Vagina (tissue), 2 donors: ENCODE results near the gene EIF1AX. TPM values are rescaled to one million over a fixed set of nuclear protein-coding genes. Genes with fewer than 3 reads are reported as not detected.
"Not testable (repeated sequence)": the region's sequence is repeated elsewhere in the genome, so short reads cannot be mapped to it uniquely, and the experiment has no call there.

Source experiments
- DNase-seq, 2 donors: peaks; one replicate each; pipeline ENCODE4 v3.0.0-alpha.2; 2017; ENCODE audit errors: extremely low spot score in 2 of 2
- H3K27ac ChIP-seq: fragments of 200-600 bp; sonication (generic); one replicate; pipeline ENCODE4 v1.5.1; 2019
- H3K27me3 ChIP-seq: fragments of 200-600 bp; sonication (generic); one replicate; pipeline ENCODE4 v1.5.1; 2019
- H3K36me3 ChIP-seq, 2 donors: fragments of 200-600 bp; sonication (generic); one replicate each; pipeline ENCODE4 v1.5.1; 2017 to 2019
- H3K4me1 ChIP-seq: fragments of 200-600 bp; sonication (generic); one replicate; pipeline ENCODE4 v1.5.1; 2019
- H3K4me3 ChIP-seq, 2 donors: fragments of 200-600 bp; sonication (generic); 1 replicate in 1 of 2; 2 replicates in 1 of 2; pipeline ENCODE4 v1.5.1; 2016 to 2019
- H3K9me3 ChIP-seq: fragments of 200-600 bp; sonication (generic); one replicate; pipeline ENCODE4 v1.5.1; 2019
- POLR2A ChIP-seq, 2 donors: fragments of 450-650 bp; IDR thresholded peaks; one replicate each; pipeline ENCODE4 v1.6.1; 2017; ENCODE audit warnings: antibody characterized with exemption in 2 of 2, mild to moderate bottlenecking in 2 of 2, moderate library complexity in 2 of 2
- POLR2AphosphoS5 ChIP-seq, 2 donors: sonication (generic); formaldehyde crosslinking; IDR thresholded peaks; one replicate each; pipeline ENCODE4 v1.9.0; 2017; ENCODE audit warnings: antibody characterized with exemption in 2 of 2, mild to moderate bottlenecking in 2 of 2, low read depth in 1 of 2; ENCODE audit not compliant: insufficient read depth in 1 of 2
- intact Hi-C: fragments of 100-400 bp; cut with DNase I; formaldehyde crosslinking; loops from one replicate; pipeline ENCODE4 v1.15.1; 2023
- total RNA-seq: library from RNA; depleted of rRNA; stranded (reverse); fragments of >200 nt; gene quantifications from one replicate; pipeline ENCODE4 v1.2.3, GENCODE V29; 2016
- TF ChIP-seq, protein P1 (sequence below), 3 experiments: fragments of 450-650 bp in 2 of 3; fragments of 200-600 bp in 1 of 3; sonication (generic) in 1 of 3; IDR thresholded peaks; one replicate each; pipeline ENCODE4 v1.5.1; 2017 to 2019; ENCODE audit warnings: antibody characterized with exemption in 3 of 3, mild to moderate bottlenecking in 2 of 3, moderate library complexity in 2 of 3

The EIF1AX gene
- total RNA-seq, 1 donor from 2014 or later, result 47.6 TPM

GRCh38 chrX:20173313-20173712 lies 31.7 kb upstream of the EIF1AX start:
- intact Hi-C loops, result no loop called here
- H3K36me3 ChIP-seq, result peaks cover 0 to 6% of the 10 kb centered on the region in 2 donors
- TF ChIP-seq, protein P1, sequence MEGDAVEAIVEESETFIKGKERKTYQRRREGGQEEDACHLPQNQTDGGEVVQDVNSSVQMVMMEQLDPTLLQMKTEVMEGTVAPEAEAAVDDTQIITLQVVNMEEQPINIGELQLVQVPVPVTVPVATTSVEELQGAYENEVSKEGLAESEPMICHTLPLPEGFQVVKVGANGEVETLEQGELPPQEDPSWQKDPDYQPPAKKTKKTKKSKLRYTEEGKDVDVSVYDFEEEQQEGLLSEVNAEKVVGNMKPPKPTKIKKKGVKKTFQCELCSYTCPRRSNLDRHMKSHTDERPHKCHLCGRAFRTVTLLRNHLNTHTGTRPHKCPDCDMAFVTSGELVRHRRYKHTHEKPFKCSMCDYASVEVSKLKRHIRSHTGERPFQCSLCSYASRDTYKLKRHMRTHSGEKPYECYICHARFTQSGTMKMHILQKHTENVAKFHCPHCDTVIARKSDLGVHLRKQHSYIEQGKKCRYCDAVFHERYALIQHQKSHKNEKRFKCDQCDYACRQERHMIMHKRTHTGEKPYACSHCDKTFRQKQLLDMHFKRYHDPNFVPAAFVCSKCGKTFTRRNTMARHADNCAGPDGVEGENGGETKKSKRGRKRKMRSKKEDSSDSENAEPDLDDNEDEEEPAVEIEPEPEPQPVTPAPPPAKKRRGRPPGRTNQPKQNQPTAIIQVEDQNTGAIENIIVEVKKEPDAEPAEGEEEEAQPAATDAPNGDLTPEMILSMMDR (IDR thresholded peaks at IDR 0.05), result no peak
- no peak for TF ChIP-seq POLR2AphosphoS5 (IDR thresholded peaks at IDR 0.05; ENCODE audit: insufficient read depth in 1 of 2, low read depth in 1 of 2)

DNA sequence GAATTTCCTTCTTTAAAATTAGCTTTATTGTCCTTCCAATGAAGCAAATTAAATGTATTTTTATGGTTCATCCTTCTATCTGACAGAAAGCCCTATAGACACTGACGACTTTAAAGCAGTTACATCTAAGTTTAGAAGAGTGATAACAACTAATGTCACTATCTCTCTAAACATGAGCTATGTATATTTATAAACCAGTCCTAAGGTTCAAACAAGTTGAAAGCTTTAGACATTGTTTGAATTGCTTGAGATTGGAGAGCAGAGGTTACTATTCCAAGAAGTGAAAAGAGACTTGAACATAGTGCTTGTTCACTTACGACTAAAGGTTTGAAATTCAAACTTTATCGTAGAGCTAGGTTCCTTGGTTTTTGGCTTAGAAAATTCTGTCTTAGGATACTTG lies 30.2 kb upstream of the EIF1AX start:
- H3K4me3 ChIP-seq, result no peak overlapping the region
- TF ChIP-seq POLR2A (IDR thresholded peaks at IDR 0.05), result no peak
- TF ChIP-seq, protein P1 (IDR thresholded peaks at IDR 0.05), result no peak
- no peak for TF ChIP-seq POLR2AphosphoS5 (IDR thresholded peaks at IDR 0.05; ENCODE audit: insufficient read depth in 1 of 2, low read depth in 1 of 2)
- intact Hi-C loops, result no loop called here
- H3K4me1 ChIP-seq, result no peaks in the 10 kb centered on the region
- no peak for DNase-seq
- no peak overlapping the region for H3K27ac ChIP-seq
- no peaks in the 10 kb centered on the region for H3K27me3 ChIP-seq
- H3K36me3 ChIP-seq, result peaks cover 0 to 6% of the 10 kb centered on the region in 2 donors
- H3K9me3 ChIP-seq, result no peaks in the 10 kb centered on the region

More at GRCh38 chrX:20173313-20173712, 31.7 kb upstream of the EIF1AX start:
- H3K4me1 ChIP-seq, result no peaks in the 10 kb centered on the region
- H3K4me3 ChIP-seq, result no peak overlapping the region
- H3K9me3 ChIP-seq, result no peaks in the 10 kb centered on the region
- no peak overlapping the region for H3K27ac ChIP-seq
- DNase-seq, result no peak
- H3K27me3 ChIP-seq, result no peaks in the 10 kb centered on the region

DNA sequence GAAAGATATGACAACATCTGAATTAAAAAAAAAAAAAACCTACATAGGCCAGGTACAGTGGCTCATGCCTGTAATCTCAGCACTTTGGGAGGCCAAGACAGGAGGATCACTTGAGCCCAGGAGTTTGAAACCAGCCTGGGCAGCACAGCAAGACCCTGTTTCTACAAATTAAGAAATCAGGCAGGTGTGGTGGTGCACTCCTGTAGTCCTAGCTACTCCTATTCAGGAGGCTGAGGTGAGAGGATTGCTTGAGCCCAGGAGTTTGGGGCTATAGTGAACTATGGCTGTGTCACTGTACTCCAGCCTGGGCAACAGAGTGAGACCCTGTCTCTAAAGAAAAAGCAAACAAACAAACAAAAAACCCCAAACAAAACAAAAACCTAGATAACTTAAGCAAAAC lies 20.9 kb upstream of the EIF1AX start:
- intact Hi-C loops, H3K9me3 ChIP-seq, DNase-seq, H3K4me3 ChIP-seq, H3K27ac ChIP-seq, H3K4me1 ChIP-seq, H3K27me3 ChIP-seq: not testable (repeated sequence)
- peaks cover 0 to 13% of the 10 kb centered on the region in 2 donors for H3K36me3 ChIP-seq

GRCh38 chrX:20159797-20160385 lies 18.3 kb upstream of the EIF1AX start:
- intact Hi-C loops, result no loop called here
- Histone ChIP-seq H3K4me1 (no peaks in the 10 kb centered on the region), H3K9me3 (no peaks in the 10 kb centered on the region), H3K27me3 (no peaks in the 10 kb centered on the region), H3K27ac (no peak overlapping the region), H3K36me3 (peaks cover 0 to 26% of the 10 kb centered on the region in 2 donors), H3K4me3 (no peak overlapping the region)
- TF ChIP-seq, protein P1 (IDR thresholded peaks at IDR 0.05), result no peak
- no peak for TF ChIP-seq POLR2A (IDR thresholded peaks at IDR 0.05)
- no peak for TF ChIP-seq POLR2AphosphoS5 (IDR thresholded peaks at IDR 0.05; ENCODE audit: insufficient read depth in 1 of 2, low read depth in 1 of 2)
- DNase-seq, result no peak

DNA sequence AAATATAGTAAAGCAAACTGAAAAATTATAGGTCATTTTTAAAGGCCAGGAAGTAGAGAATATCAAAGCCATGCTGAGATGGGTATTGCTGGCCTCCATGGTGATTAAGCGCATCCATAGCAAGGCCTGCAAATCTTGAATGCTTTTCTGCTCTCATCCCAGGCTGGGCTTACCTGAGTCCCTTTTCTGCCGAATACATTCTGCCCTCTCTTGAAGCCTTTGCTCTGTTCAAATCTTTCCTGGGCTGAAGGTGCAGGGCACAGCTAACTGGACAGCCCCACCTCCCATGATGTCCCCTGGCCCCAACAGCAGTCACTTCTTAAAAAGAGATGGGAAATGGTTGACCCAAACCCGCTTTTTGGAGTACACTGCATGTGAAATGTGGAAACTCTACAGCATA lies 10.1 kb upstream of the EIF1AX start:
- Histone ChIP-seq H3K27me3 (no peaks in the 10 kb centered on the region), H3K4me3 (no peak overlapping the region), H3K9me3 (no peaks in the 10 kb centered on the region), H3K4me1 (no peaks in the 10 kb centered on the region), H3K36me3 (peaks cover 0 to 19% of the 10 kb centered on the region in 2 donors), H3K27ac (no peak overlapping the region)
- no peak for TF ChIP-seq POLR2A (IDR thresholded peaks at IDR 0.05)
- TF ChIP-seq POLR2AphosphoS5 (IDR thresholded peaks at IDR 0.05; ENCODE audit: insufficient read depth in 1 of 2, low read depth in 1 of 2), result no peak
- TF ChIP-seq, protein P1 (IDR thresholded peaks at IDR 0.05), result no peak
- no peak for DNase-seq
- intact Hi-C loops, result no loop called here
